Cardiac fibroblast (primary cell): ENCODE data around the gene AQP5.

ENCODE experiments used
- DNase-seq, 2 donors: peaks; one replicate each; pipeline versions ENCODE4 v3.0.0 to v3.0.0-alpha.2; 2010; ENCODE audit warnings: low read depth in 2 of 2
- H3K4me3 ChIP-seq, 2 donors: replicated peaks in 1 of 2; 1 replicate in 1 of 2; 2 replicates in 1 of 2; pipeline ENCODE4 v1.5.1; 2011; ENCODE audit warnings: low read depth in 2 of 2, low read length in 2 of 2, mild to moderate bottlenecking in 2 of 2, moderate library complexity in 1 of 2
- CTCF ChIP-seq: IDR thresholded peaks from one replicate; pipeline ENCODE4 v1.5.1; 2011; ENCODE audit warnings: low read depth, mild to moderate bottlenecking, low read length, inconsistent platforms

AQP5 gene

GRCh38 chr12:49944718-49945117, 17.0 kb upstream of the AQP5 start:
- no peak for DNase-seq
- no peak overlapping the region for H3K4me3 ChIP-seq
- TF ChIP-seq CTCF = no peak

GRCh38 chr12:49945394-49946080, 16.1 kb upstream of the AQP5 start:
- H3K4me3 ChIP-seq = peak overlapping the region; percentile 8 to 24
- peak; percentile 83 to 86 for DNase-seq
- peak; percentile 95 for TF ChIP-seq CTCF

DNA sequence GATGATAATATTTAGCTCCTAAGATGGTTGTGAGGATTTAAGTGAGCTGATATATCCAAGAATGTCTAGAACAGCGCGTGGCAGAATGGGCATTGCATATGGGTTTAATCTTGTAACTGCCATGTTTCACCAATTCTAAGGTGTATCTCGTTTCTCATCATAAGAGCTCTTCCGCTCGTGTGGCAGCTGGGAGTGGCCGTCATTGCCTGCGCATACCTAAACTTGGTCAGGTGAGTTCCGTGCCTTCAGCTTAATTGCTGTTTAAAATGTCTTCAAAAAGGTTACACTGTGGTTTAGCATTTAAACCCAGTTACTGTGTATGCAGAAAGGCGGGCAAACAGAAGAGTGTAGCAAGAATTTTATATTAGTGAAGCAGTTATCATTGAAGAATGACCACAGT, 15.6 kb upstream of the AQP5 start:
- H3K4me3 ChIP-seq = no peak overlapping the region
- DNase-seq = no peak
- no peak for TF ChIP-seq CTCF

DNA sequence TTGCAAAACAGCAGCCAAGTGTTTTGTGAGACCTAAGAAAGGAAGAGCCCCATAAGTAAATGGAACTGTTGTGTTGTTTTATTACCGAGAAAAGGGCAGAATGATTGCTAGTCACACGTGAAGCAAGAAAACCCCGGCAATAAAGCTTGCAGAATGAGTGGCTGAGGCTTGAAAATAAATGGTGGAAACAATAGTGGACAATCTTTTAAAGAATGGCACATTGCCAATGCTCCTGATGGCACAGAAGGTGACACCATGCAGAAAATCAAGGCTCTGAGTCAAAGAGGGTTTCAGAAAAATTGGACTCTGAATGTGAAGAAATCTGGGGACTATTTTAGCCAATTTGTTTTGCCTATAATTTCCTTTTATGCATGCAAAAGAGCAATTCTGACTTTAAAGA, 15.2 kb upstream of the AQP5 start:
- TF ChIP-seq CTCF = no peak
- DNase-seq = no peak
- no peak overlapping the region for H3K4me3 ChIP-seq

DNA sequence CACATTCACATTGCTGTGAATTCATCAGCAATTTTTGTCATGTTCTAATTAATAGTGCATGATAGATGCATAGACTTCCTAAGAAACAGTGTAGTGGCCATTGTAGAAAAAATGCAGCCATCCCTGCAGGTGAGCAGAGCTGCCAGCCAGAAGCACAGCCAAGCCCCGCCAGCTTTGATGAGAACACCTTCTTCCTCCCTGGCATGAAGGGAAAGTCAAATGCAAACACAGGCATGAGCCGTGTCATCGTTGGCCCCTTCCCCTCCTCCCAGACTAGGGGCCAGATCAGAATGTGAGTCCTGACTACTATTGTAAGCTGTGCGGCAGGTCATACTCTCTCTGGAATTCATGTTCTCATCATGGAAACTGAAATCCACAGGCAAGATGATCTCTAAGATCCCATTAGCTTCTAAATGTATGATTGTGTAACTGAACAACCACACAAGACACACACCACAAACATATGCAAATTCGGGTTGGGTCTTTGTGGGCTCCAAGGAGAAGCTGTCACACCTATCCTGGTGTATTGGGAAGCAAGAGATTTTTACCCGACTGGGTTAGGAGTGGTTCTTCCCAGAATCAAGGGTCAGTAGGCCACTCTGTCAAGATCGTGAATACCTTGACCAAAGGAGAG, 14.0 kb upstream of the AQP5 start:
- no peak for DNase-seq
- H3K4me3 ChIP-seq = no peak overlapping the region
- TF ChIP-seq CTCF = no peak

- no peak for TF ChIP-seq CTCF
- H3K4me3 ChIP-seq = no peak overlapping the region
- DNase-seq = no peak
Measured at GRCh38 chr12:49948866-49949845, 12.5 kb upstream of the AQP5 start.
